Measurements from ENCODE around the gene ANKRD63. TPM values are rescaled to one million over a fixed set of nuclear protein-coding genes. Genes with fewer than 3 reads are reported as not detected.

The ANKRD63 gene
- total and polyA plus RNA-seq, 2 of the 8 experiments (the other 6 are each of a cell fraction or from before 2014, with no cell fraction given), result 0.18 to 0.26 TPM

DNA sequence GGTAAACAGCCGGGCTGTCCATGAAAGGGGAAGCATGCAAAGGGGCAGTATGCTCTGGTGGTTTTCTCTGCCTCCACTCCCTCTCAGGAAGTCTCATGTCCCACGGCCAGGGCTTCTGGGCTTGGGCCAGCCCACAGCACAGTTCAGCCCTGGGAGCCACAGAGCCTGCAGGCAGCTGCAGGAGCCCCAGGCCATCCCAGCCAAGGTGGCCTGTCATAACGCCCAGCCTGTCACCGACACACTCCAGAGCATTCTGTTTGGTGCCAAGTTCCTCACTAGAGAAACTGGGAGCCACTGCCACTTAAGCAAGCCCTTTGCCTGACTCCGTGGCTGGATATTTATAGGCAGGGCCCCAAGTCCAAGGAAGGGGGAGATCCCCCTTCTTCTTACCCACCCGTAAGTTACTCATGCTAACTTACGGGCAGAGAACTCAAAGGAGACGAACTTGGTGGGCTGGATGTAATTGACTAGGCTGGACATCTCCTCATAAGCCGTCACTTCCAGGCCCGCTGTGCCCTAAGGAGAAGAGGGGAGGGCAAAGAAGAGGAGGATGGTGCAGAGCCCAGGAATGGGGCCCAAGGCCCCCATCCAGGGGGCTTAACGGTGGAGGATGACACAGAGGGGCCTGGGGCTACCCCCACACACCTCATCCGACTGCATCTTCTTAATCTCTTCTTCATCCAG, 13.2 kb upstream of the ANKRD63 start (continued):
- TF ChIP-seq NRF1 (IDR thresholded peaks at IDR 0.05; ENCODE audit: low read depth, low read length) (no peak), HDAC6 (IDR thresholded peaks at IDR 0.05; ENCODE audit: low read depth, low read length) (no peak), TCF12 (IDR thresholded peaks at IDR 0.05; ENCODE audit: low read depth, low read length) (no peak), KDM1A (IDR thresholded peaks at IDR 0.05; ENCODE audit: borderline replicate concordance, low read length) (no peak), CTBP2 (IDR thresholded peaks at IDR 0.05; ENCODE audit: borderline replicate concordance, insufficient read depth, insufficient read length, low read length) (no peak), EZH2 (IDR thresholded peaks at IDR 0.05; ENCODE audit: low read depth, low read length, severe bottlenecking) (no peak), TAF1 (IDR thresholded peaks at IDR 0.05; ENCODE audit: low read depth, low read length) (no peak), NANOG (IDR thresholded peaks at IDR 0.05; ENCODE audit: insufficient read depth, low read depth, low read length, poor library complexity, severe bottlenecking) (no peak)

All from H1 (cell line).